ENCODE data around the gene TINAG. TPM values are rescaled to one million over a fixed set of nuclear protein-coding genes. Genes with fewer than 3 reads are reported as not detected.

TINAG gene
- total and polyA plus RNA-seq, 2 donors (not counting 3 experiments of a cell fraction or from before 2014, with no cell fraction given) = not detected

GRCh38 chr6:54262971-54263370 lies 45.3 kb upstream of the TINAG start:
- Histone ChIP-seq H4K20me1 (replicated peaks; ENCODE audit: control insufficient read depth, extremely low read depth, insufficient read depth, low read length) (no peaks in the 10 kb centered on the region), H3K79me2 (ENCODE audit: control insufficient read depth, insufficient read depth, low read length) (no peaks in the 10 kb centered on the region), H3K27me3 (ENCODE audit: control insufficient read depth in 2 of 2, insufficient read depth in 2 of 2, low read length in 2 of 2) (no peaks in the 10 kb centered on the region), H2AFZ (ENCODE audit: low read depth, low read length) (no peak overlapping the region), H3K9ac (replicated peaks; ENCODE audit: extremely low read depth, insufficient read depth, low read length) (no peak overlapping the region), H3K4me2 (ENCODE audit: insufficient read depth, low read length) (no peak overlapping the region), H3K4me1 (ENCODE audit: control insufficient read depth, extremely low read depth, insufficient read depth, low read length) (peaks cover 7% of the 10 kb centered on the region), H3K27ac (ENCODE audit: insufficient read depth, low read depth, low read length) (no peak overlapping the region), H3K9me3 (replicated peaks; ENCODE audit: control insufficient read depth, insufficient read depth, low read length) (no peaks in the 10 kb centered on the region), H3K36me3 (ENCODE audit: control insufficient read depth in 2 of 2, extremely low read depth in 1 of 2, insufficient read depth in 2 of 2, low read length in 2 of 2) (no peaks in the 10 kb centered on the region), H3K4me3 (replicated peaks in 1 of 3; ENCODE audit: insufficient read depth in 1 of 3, low read depth in 1 of 3, low read length in 3 of 3) (no peak overlapping the region), H3K9me1 (replicated peaks; ENCODE audit: control insufficient read depth, extremely low read depth, insufficient read depth, low read length) (no peaks in the 10 kb centered on the region)
- BruUV-seq (replicated peaks) = no TSS peak
- TF ChIP-seq POLR2A (IDR thresholded peaks at IDR 0.05; ENCODE audit: low read depth, low read length) (no peak), GATA2 (IDR thresholded peaks at IDR 0.05; ENCODE audit: insufficient read depth, insufficient read length, low read depth, low read length) (no peak), POLR2AphosphoS5 (IDR thresholded peaks at IDR 0.05; ENCODE audit: insufficient read depth, low read depth, low read length) (no peak), MYC (IDR thresholded peaks at IDR 0.05; ENCODE audit: low read depth, low read length) (no peak), JUN (IDR thresholded peaks at IDR 0.05; ENCODE audit: borderline replicate concordance, insufficient read depth, insufficient read length, low read depth) (no peak), EZH2 (IDR thresholded peaks at IDR 0.05; ENCODE audit: borderline replicate concordance, low read depth, low read length, severe bottlenecking) (no peak), FOS (IDR thresholded peaks at IDR 0.05; ENCODE audit: borderline replicate concordance, insufficient read depth, low read length) (no peak)
- TF ChIP-seq, protein P1, sequence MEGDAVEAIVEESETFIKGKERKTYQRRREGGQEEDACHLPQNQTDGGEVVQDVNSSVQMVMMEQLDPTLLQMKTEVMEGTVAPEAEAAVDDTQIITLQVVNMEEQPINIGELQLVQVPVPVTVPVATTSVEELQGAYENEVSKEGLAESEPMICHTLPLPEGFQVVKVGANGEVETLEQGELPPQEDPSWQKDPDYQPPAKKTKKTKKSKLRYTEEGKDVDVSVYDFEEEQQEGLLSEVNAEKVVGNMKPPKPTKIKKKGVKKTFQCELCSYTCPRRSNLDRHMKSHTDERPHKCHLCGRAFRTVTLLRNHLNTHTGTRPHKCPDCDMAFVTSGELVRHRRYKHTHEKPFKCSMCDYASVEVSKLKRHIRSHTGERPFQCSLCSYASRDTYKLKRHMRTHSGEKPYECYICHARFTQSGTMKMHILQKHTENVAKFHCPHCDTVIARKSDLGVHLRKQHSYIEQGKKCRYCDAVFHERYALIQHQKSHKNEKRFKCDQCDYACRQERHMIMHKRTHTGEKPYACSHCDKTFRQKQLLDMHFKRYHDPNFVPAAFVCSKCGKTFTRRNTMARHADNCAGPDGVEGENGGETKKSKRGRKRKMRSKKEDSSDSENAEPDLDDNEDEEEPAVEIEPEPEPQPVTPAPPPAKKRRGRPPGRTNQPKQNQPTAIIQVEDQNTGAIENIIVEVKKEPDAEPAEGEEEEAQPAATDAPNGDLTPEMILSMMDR (IDR thresholded peaks at IDR 0.05; ENCODE audit: extremely low read depth in 1 of 2, insufficient read depth in 1 of 2, low read depth in 1 of 2, low read length in 2 of 2) = no peak
- TF ChIP-seq, protein P2, sequence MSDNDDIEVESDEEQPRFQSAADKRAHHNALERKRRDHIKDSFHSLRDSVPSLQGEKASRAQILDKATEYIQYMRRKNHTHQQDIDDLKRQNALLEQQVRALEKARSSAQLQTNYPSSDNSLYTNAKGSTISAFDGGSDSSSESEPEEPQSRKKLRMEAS (IDR thresholded peaks at IDR 0.05; ENCODE audit: insufficient read depth, insufficient read length) = no peak
- CTCF ChIA-PET = no interaction called here
- FAIRE-seq = no peak
- POLR2A ChIA-PET = no interaction called here
- dilution Hi-C loops (cut with MboI; ENCODE audit: extremely low pct_ligation_motif_present, low sequenced_read_pairs) (no loop called here), intact Hi-C loops (cut with micrococcal nuclease) (no loop called here)
- DNase-seq (ENCODE audit: low read depth, low spot score) = no peak
